GM19463 (cell line): Measurements from ENCODE around the gene DYNC2I2.
"Not testable (repeated sequence)": the region's sequence is repeated elsewhere in the genome, so short reads cannot be mapped to it uniquely, and the experiment has no call there.

ENCODE experiments used
- ATAC-seq: cut with Tn5 transposase; IDR thresholded peaks from one replicate; pipeline ENCODE4 v1.9.1; 2021; ENCODE audit warnings: mild to moderate bottlenecking, moderate library complexity; ENCODE audit not compliant: unreplicated experiment

Gene DYNC2I2

DNA sequence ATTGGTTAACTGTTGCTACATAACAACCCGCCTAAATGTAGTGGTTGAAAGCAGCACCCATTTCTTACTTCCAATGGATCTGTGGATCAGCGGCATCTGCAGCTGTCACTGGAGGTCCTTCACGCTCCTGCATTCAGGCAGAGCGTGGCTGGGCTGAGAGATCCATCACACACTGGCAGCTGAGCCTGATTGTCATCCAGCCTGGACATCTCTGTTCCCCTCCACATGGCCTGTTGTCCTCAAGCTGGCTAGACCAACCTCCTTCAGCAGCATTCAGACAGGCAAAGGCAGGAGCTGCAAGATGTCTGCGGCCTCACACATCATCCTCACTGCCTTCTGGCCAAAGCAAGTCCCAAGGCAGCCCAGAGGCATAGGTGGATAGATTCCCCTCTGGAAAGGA lies 36.9 kb downstream of the DYNC2I2 start:
- ATAC-seq = no peak

DNA sequence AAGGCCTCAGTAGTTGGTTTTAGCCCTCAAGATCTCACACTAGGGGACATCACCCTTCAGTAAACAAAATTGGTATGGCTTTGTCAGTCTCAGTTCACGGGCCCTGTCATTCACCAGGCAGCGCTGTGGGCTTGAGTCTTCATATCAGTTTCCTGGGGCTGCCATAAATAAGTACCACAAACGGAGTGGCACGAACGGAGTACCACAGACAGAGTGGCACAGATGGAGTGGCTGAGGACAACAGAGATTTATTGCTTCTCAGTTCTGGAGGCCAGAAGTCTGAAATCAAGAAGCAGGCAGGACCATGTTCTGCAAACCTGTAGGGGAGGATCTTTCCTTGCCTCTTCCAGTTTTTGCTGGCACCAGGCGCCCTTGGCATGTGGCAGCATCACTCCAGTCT lies 37.5 kb downstream of the DYNC2I2 start:
- ATAC-seq = no peak

DNA sequence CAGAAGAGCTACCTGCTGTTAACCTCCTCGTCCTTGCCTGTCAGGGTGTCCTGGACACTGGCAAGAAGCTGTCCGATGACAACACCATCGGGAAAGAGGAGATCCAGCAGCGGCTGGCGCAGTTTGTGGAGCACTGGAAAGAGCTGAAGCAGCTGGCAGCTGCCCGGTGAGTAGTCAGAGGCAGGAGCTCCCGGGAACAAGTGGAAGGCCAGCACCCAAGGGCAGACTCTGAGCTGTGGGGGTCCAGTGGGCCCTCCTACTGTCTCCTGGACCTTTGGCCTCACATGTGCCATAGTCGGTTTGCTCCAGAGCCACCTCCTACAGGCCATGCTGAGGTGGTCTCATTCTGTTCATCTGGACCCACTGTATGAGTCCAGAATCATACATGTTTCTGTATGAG lies 38.7 kb downstream of the DYNC2I2 start:
- no peak for ATAC-seq

DNA sequence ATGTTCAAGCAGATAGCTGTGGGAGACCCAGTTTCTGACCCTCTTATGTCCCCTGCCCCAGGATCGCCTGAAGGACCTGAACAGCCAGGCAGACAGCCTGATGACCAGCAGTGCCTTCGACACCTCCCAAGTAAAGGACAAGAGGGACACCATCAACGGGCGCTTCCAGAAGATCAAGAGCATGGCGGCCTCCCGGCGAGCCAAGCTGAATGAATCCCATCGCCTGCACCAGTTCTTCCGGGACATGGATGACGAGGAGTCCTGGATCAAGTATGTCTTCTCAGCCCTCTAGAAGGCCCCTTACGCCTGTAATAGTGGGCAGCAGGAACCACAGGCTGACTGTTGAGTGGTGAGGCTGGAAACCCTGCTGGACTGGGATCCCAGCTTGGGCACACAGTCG lies 41.1 kb downstream of the DYNC2I2 start:
- ATAC-seq = no peak

DNA sequence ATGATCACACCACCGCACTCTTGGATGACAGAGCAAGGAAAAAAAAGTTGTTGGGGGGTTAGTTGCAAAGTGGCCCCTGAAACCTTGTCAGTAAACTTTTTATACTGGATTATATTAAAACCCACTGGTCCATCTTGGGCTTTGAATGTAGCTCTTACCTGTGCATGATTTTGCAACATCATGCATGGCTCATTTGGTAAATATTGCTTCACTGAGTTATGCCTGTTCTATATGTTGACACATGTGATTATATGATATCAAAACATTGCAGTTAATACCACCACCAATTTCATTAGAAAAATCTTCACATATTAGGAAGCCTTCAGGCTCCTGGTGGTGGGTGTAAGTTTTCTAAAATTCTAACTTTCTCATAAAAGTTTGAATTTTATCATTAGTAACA lies 41.9 kb downstream of the DYNC2I2 start:
- no peak for ATAC-seq

DNA sequence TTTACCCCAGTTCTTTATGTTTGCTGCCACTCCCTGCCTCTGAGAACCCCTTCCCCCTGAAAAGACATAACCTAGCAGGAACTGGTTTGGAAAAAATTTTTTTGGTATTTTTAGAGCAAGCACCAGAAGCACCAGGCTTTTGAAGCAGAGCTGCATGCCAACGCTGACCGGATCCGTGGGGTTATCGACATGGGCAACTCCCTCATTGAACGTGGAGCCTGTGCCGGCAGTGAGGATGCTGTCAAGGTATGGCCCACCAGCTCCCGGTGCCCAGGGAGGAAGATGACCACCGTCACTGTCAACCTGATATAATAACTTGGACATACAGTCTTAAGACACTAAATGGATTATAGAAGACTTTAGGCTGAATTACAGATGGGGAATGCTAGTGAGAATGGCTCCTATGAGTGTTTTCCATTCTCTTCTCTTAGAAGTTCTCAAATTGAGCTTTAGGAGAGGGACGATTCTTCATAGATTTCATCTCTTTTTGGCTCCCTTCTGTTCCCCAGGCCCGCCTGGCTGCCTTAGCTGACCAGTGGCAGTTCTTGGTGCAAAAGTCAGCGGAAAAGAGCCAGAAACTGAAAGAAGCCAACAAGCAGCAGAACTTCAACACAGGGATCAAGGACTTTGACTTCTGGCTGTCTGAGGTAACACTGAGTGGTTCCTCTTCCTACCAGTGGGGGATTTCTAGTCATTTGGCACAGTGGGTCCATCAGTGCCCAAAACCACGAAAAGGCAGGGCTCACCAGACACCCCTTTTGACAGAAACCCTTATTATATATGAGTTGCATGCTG lies 44.9 kb downstream of the DYNC2I2 start:
- no peak for ATAC-seq

DNA sequence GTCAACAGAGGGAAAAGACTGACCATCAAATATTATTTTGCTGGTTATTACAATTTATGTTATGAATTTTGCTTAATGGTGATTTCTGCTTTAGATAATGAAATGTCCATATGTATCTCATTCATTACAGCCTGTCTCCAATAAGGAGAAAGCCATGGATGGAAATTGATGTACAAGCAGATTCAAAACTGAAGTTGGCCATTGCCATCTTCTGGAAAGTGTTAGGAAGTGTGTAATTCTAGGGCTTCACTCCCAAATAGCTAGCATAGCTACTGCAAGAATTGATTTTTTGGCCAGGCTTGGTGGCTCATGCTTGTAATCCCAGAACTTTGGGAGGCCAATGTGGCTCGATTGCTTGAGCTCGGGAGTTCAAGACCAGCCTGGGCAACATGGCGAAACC lies 45.8 kb downstream of the DYNC2I2 start:
- no peak for ATAC-seq

DNA sequence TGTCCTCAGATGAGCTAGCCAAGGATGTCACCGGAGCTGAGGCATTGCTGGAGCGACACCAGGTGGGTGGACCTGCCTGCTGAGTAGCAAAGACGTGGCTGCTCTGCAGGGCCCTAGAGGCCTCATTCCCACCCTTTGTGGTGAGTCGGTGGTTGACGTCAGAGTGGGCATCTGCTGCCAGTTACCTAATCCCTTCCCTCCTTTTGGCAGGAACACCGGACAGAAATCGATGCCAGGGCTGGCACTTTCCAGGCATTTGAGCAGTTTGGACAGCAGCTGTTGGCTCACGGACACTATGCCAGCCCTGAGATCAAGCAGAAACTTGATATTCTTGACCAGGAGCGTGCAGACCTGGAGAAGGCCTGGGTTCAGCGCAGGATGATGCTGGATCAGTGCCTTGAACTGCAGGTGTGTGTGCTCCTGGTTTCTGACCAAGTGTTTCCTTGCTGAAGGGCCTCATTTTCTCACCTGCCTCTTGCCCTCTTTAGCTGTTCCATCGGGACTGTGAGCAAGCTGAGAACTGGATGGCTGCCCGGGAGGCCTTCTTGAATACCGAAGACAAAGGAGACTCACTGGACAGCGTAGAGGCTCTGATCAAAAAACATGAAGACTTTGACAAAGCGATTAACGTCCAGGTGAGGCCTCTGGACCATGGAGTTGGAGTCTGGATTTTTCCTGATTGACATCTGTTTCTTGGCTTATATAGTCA lies 48.9 kb downstream of the DYNC2I2 start:
- ATAC-seq = no peak

DNA sequence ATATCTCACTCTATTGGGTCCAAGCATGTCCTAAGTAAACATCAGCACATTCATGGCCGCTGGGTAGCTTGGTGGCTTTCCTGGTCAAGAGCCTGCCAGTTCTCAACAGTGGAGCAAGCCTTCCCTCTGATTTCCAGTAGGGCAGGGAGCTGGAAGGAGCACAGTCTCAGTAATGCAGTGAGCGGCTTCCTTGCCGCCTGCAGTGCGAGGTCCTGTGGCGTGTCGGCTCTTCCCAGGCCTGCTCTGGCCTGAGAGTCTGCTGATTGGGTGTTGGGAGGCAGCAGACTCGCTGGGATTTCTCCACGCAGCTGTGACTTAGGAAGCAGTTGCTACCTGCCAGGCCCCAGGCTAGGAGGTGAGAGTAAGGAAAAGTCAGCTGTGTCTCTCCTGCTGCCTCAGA lies 53.0 kb downstream of the DYNC2I2 start:
- no peak for ATAC-seq

DNA sequence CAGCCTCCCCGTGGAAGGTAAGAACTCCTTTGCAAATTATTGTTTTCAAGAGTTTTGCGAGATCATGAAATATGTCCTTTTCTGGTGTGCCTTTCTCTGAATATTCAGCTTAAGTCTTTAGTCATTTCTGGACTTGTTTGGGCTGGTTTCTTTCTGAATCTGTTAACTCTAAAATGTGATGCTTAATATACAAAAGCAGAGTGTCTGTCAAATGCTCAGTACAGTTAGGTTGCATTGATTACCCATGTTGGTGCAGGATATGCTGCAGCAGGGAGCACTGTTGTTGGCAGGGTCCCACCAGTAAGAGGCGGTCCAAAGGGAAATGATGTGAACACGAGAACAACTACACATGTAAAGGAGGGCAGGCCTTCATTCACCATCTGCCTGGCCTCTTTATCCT lies 56.5 kb downstream of the DYNC2I2 start:
- ATAC-seq = no peak

DNA sequence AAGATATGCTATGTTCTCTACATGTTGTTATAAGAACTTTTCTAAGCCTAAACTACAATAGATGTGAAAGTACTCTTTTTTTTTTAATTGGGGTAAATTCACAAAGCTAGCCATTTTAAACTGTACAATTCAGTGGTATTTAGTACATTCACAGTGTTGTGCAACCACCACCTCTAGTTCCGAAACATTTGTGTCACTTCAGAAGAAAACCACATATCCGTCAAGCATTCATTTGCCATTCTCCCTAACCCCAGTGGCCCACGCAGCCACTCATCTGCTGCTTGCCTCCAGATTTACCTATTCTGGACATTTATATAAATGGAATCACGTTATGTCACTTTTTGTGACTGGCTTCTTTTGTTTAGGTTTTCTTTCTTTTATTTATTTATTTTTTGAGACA lies 61.2 kb downstream of the DYNC2I2 start:
- ATAC-seq = no peak

DNA sequence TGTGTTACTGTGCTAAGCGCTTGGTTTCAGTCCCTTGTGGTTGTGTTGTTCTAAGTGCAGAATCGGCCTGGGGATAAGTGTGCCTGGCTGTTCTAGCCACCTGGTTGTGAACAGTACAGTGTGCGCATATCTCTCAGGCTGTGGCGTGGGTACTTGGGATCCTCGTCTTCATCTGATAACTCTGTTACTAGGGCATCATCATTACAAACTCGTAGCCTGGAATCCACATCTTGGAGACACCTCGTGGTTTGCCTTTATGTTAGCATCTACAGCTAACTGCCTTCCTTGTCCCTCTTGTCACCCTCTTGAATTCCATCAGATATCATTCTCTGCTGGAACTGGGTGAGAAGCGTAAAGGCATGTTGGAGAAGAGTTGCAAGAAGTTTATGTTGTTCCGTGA lies 62.8 kb downstream of the DYNC2I2 start:
- ATAC-seq = no peak

DNA sequence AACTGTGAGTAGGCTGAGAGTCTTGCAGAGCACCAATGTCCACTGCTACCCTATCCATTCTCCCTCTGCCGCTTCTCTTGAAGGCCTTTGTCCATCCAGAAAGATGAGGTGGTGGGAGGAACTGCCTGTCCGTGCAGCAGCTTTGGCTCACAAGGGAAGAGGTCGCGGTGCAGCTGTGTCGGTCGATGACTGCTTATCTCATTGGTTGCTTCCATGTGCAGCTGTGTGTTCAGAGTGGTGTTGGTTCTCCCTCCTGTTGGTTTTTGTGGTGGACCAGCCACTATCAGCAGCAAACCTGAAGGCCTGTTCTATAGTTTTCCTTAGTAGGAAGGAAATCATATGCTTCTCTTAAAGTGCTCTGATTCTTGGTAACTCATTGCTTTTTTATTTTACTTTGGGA lies 63.6 kb downstream of the DYNC2I2 start:
- no peak for ATAC-seq

DNA sequence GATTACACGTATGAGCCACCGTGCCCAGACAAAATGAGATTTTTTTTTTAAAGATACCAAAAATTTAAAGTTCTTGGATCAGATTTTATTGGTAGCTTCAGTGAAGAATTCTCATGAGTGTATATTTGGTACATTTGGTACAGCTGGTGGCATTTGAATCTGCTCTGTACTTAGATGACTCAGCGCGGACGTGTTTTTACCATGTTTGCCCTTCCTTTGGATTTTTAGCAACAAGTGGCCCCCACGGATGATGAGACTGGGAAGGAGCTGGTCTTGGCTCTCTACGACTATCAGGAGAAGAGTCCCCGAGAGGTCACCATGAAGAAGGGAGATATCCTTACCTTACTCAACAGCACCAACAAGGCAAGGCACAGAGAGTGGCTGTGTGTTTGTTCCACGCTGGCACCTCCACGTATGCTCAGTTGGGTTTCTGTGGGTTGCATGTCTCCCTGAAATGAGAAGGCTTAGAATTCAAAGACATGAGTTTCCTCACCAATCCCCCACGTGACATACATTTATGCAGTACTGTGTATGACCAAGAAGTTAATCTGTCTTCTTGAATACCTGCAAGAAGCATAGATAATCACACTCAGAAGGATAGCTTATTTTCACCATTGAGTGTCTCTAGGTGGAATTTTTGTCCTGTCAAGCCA lies 67.9 kb downstream of the DYNC2I2 start:
- ATAC-seq = no peak

DNA sequence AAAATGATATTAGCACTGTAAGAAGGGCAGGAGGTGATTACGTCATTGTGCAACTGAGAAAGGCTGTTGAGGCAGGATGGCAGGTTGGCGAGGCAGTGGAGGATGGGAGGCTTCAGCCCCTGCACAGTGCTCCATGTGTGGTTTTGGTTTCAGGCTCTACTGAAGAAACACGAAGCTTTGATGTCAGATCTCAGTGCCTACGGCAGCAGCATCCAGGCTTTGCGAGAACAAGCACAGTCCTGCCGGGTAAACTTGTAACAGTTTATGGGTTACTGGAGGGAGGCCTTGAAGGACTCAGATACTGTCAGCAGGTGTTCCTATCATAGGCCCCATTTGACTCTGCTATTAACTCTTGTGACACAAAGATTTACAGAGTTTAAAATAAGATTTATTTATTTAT lies 69.2 kb downstream of the DYNC2I2 start:
- no peak for ATAC-seq

DNA sequence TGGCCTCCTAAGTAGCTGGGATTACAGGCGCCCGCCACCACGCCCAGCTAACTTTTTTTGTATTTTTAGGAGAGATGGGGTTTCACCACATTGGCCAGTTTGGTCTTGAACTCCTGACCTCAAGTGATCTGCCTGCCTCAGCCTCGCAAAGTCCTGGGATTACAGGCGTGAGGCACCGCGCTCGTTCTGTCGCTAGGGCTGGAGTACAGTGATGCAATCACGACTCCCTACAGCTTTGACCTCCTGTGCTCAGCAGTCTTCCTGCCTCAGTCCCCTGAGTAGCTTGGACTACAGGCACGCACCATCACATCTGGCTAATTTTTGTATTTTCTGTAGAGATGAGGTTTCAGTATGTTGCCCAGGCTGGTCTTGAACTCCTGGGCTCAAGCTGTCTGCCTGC lies 69.7 kb downstream of the DYNC2I2 start:
- ATAC-seq = not testable (repeated sequence)

DNA sequence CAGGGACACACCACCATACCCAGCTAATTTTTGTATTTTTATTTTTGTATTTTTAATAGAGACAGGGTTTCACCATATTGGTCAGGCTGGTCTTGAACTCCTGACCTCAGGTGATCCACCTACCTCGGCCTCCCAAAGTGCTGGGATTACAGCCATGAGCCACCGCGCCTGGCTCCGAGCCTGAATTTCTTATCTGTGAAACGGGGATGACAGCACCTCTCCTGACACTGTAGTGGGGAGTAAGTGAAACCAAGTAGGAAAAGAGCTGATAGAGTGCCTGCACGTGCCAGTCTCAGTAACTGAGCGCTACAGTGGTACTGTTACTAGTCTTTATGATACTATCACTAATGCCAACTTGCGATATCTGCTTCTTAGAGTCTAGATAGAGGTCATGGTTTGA lies 71.5 kb downstream of the DYNC2I2 start:
- not testable (repeated sequence) for ATAC-seq
